Measurements from ENCODE around the gene TSGA10IP.

TSGA10IP gene

GRCh38 chr11:65952052-65952521, 6.8 kb downstream of the TSGA10IP start:
- no peaks in the 10 kb centered on the region for H3K4me1 ChIP-seq (ENCODE audit: control insufficient read depth, insufficient read depth, low read length)
- H3K4me3 ChIP-seq (ENCODE audit: low read depth, low read length), result no peak overlapping the region
- H3K9me3 ChIP-seq (ENCODE audit: control insufficient read depth, insufficient read depth, low read length), result no peaks in the 10 kb centered on the region
- no peak overlapping the region for H3K9ac ChIP-seq (ENCODE audit: low read depth, low read length)
- no peaks in the 10 kb centered on the region for H3K36me3 ChIP-seq (ENCODE audit: control insufficient read depth, insufficient read depth, low read length)
- H3K27me3 ChIP-seq (ENCODE audit: control insufficient read depth, insufficient read depth, low read length), result no peaks in the 10 kb centered on the region

GRCh38 chr11:65953471-65953870, 8.2 kb downstream of the TSGA10IP start:
- no peaks in the 10 kb centered on the region for H3K4me1 ChIP-seq (ENCODE audit: control insufficient read depth, insufficient read depth, low read length)
- H3K9me3 ChIP-seq (ENCODE audit: control insufficient read depth, insufficient read depth, low read length), result no peaks in the 10 kb centered on the region
- H3K36me3 ChIP-seq (ENCODE audit: control insufficient read depth, insufficient read depth, low read length), result no peaks in the 10 kb centered on the region
- H3K4me3 ChIP-seq (ENCODE audit: low read depth, low read length), result no peak overlapping the region
- no peaks in the 10 kb centered on the region for H3K27me3 ChIP-seq (ENCODE audit: control insufficient read depth, insufficient read depth, low read length)
- no peak overlapping the region for H3K9ac ChIP-seq (ENCODE audit: low read depth, low read length)

- H3K4me3 ChIP-seq (ENCODE audit: low read depth, low read length), result no peak overlapping the region
- no peaks in the 10 kb centered on the region for H3K36me3 ChIP-seq (ENCODE audit: control insufficient read depth, insufficient read depth, low read length)
- H3K4me1 ChIP-seq (ENCODE audit: control insufficient read depth, insufficient read depth, low read length), result no peaks in the 10 kb centered on the region
- H3K9ac ChIP-seq (ENCODE audit: low read depth, low read length), result no peak overlapping the region
- no peaks in the 10 kb centered on the region for H3K27me3 ChIP-seq (ENCODE audit: control insufficient read depth, insufficient read depth, low read length)
- H3K9me3 ChIP-seq (ENCODE audit: control insufficient read depth, insufficient read depth, low read length), result no peaks in the 10 kb centered on the region
Measured at GRCh38 chr11:65954771-65955170, 9.5 kb downstream of the TSGA10IP start.

- Histone ChIP-seq H3K9ac (ENCODE audit: low read depth, low read length) (no peak overlapping the region), H3K9me3 (ENCODE audit: control insufficient read depth, insufficient read depth, low read length) (no peaks in the 10 kb centered on the region), H3K36me3 (ENCODE audit: control insufficient read depth, insufficient read depth, low read length) (no peaks in the 10 kb centered on the region), H3K4me1 (ENCODE audit: control insufficient read depth, insufficient read depth, low read length) (peaks cover 3% of the 10 kb centered on the region), H3K27me3 (ENCODE audit: control insufficient read depth, insufficient read depth, low read length) (no peaks in the 10 kb centered on the region), H3K4me3 (ENCODE audit: low read depth, low read length) (no peak overlapping the region)
Measured at GRCh38 chr11:65958291-65958690, 13.0 kb downstream of the TSGA10IP start.

GRCh38 chr11:65958774-65959420, 13.6 kb downstream of the TSGA10IP start:
- H3K9me3 ChIP-seq (ENCODE audit: control insufficient read depth, insufficient read depth, low read length), result no peaks in the 10 kb centered on the region
- H3K9ac ChIP-seq (ENCODE audit: low read depth, low read length), result no peak overlapping the region
- peaks cover 3% of the 10 kb centered on the region for H3K4me1 ChIP-seq (ENCODE audit: control insufficient read depth, insufficient read depth, low read length)
- no peaks in the 10 kb centered on the region for H3K27me3 ChIP-seq (ENCODE audit: control insufficient read depth, insufficient read depth, low read length)
- H3K4me3 ChIP-seq (ENCODE audit: low read depth, low read length), result no peak overlapping the region
- peaks cover 2% of the 10 kb centered on the region for H3K36me3 ChIP-seq (ENCODE audit: control insufficient read depth, insufficient read depth, low read length)

GRCh38 chr11:65960824-65961266, 15.6 kb downstream of the TSGA10IP start:
- Histone ChIP-seq H3K9ac (ENCODE audit: low read depth, low read length) (peak overlapping the region; percentile 94), H3K27me3 (ENCODE audit: control insufficient read depth, insufficient read depth, low read length) (no peaks in the 10 kb centered on the region), H3K36me3 (ENCODE audit: control insufficient read depth, insufficient read depth, low read length) (peaks cover 19% of the 10 kb centered on the region), H3K9me3 (ENCODE audit: control insufficient read depth, insufficient read depth, low read length) (no peaks in the 10 kb centered on the region), H3K4me1 (ENCODE audit: control insufficient read depth, insufficient read depth, low read length) (peaks cover 3% of the 10 kb centered on the region), H3K4me3 (ENCODE audit: low read depth, low read length) (peak overlapping the region; percentile 99)

GRCh38 chr11:65961267-65962140, 16.2 kb downstream of the TSGA10IP start, which contains the start of gene SART1:
Gene SART1, plus strand, starts transcription at chr11:65961734. Its CDS starts 47 bp downstream, at chr11:65961781.
- Histone ChIP-seq H3K4me1 (ENCODE audit: control insufficient read depth, insufficient read depth, low read length) (peaks cover 3% of the 10 kb centered on the region), H3K9me3 (ENCODE audit: control insufficient read depth, insufficient read depth, low read length) (no peaks in the 10 kb centered on the region), H3K9ac (ENCODE audit: low read depth, low read length) (peak within 1 kb of the TSS; percentile 94), H3K27me3 (ENCODE audit: control insufficient read depth, insufficient read depth, low read length) (no peaks in the 10 kb centered on the region), H3K36me3 (ENCODE audit: control insufficient read depth, insufficient read depth, low read length) (peaks cover 26% of the 10 kb centered on the region), H3K4me3 (ENCODE audit: low read depth, low read length) (peak within 1 kb of the TSS; percentile 99)

GRCh38 chr11:65962141-65962564, 16.9 kb downstream of the TSGA10IP start:
- Histone ChIP-seq H3K27me3 (ENCODE audit: control insufficient read depth, insufficient read depth, low read length) (no peaks in the 10 kb centered on the region), H3K36me3 (ENCODE audit: control insufficient read depth, insufficient read depth, low read length) (peaks cover 32% of the 10 kb centered on the region), H3K9ac (ENCODE audit: low read depth, low read length) (peak overlapping the region; percentile 70), H3K9me3 (ENCODE audit: control insufficient read depth, insufficient read depth, low read length) (no peaks in the 10 kb centered on the region), H3K4me1 (ENCODE audit: control insufficient read depth, insufficient read depth, low read length) (peaks cover 3% of the 10 kb centered on the region), H3K4me3 (ENCODE audit: low read depth, low read length) (peak overlapping the region; percentile 99)

- Histone ChIP-seq H3K9ac (ENCODE audit: low read depth, low read length) (no peak overlapping the region), H3K4me1 (ENCODE audit: control insufficient read depth, insufficient read depth, low read length) (peaks cover 3% of the 10 kb centered on the region), H3K36me3 (ENCODE audit: control insufficient read depth, insufficient read depth, low read length) (peaks cover 44% of the 10 kb centered on the region), H3K4me3 (ENCODE audit: low read depth, low read length) (no peak overlapping the region), H3K27me3 (ENCODE audit: control insufficient read depth, insufficient read depth, low read length) (no peaks in the 10 kb centered on the region), H3K9me3 (ENCODE audit: control insufficient read depth, insufficient read depth, low read length) (no peaks in the 10 kb centered on the region)
Measured at GRCh38 chr11:65964906-65965305, 19.6 kb downstream of the TSGA10IP start.

GRCh38 chr11:65965986-65966762, 20.9 kb downstream of the TSGA10IP start:
- H3K9me3 ChIP-seq (ENCODE audit: control insufficient read depth, insufficient read depth, low read length), result no peaks in the 10 kb centered on the region
- no peaks in the 10 kb centered on the region for H3K27me3 ChIP-seq (ENCODE audit: control insufficient read depth, insufficient read depth, low read length)
- peaks cover 44% of the 10 kb centered on the region for H3K36me3 ChIP-seq (ENCODE audit: control insufficient read depth, insufficient read depth, low read length)
- H3K4me1 ChIP-seq (ENCODE audit: control insufficient read depth, insufficient read depth, low read length), result peaks cover 3% of the 10 kb centered on the region
- no peak overlapping the region for H3K9ac ChIP-seq (ENCODE audit: low read depth, low read length)
- no peak overlapping the region for H3K4me3 ChIP-seq (ENCODE audit: low read depth, low read length)

GRCh38 chr11:65967329-65967934, 22.2 kb downstream of the TSGA10IP start:
- Histone ChIP-seq H3K36me3 (ENCODE audit: control insufficient read depth, insufficient read depth, low read length) (peaks cover 44% of the 10 kb centered on the region), H3K9ac (ENCODE audit: low read depth, low read length) (no peak overlapping the region), H3K27me3 (ENCODE audit: control insufficient read depth, insufficient read depth, low read length) (no peaks in the 10 kb centered on the region), H3K4me1 (ENCODE audit: control insufficient read depth, insufficient read depth, low read length) (peaks cover 3% of the 10 kb centered on the region), H3K4me3 (ENCODE audit: low read depth, low read length) (no peak overlapping the region), H3K9me3 (ENCODE audit: control insufficient read depth, insufficient read depth, low read length) (no peaks in the 10 kb centered on the region)
